MCF 10A (cell line): Measurements from ENCODE around the gene MYCBP. TPM values are rescaled to one million over a fixed set of nuclear protein-coding genes. Genes with fewer than 3 reads are reported as not detected.
"Not testable (repeated sequence)": the region's sequence is repeated elsewhere in the genome, so short reads cannot be mapped to it uniquely, and the experiment has no call there.

Experiments
- BruUV-seq: library from RNA; stranded (reverse); fragments of 400-500 nt; replicated peaks from 2 replicates; lab custom pipeline; 2021; lab: Mats Ljungman, UMichigan
- CTCF ChIA-PET: fragments of 300-600 bp; sonication (Branson Sonifier 250); formaldehyde crosslinking; extraction: SDS; loops from one replicate; lab custom pipeline; 2021; ENCODE audit warnings: antibody characterized with exemption, inconsistent platforms; lab: Yijun Ruan, JAX
- POLR2A ChIA-PET: fragments of 300-600, 350-650 bp; sonication (Branson Sonifier 250); formaldehyde crosslinking; extraction: SDS; loops from one replicate; lab custom pipeline; 2020; ENCODE audit warnings: antibody characterized with exemption, inconsistent platforms; lab: Yijun Ruan, JAX
- DNase-seq: peaks from one replicate; pipeline ENCODE4 v3.0.0-alpha.2; 2018; ENCODE audit not compliant: unreplicated experiment
- H3K27ac Mint-ChIP-seq: one replicate; pipeline ENCODE4 v1.8.0; 2022; ENCODE audit warnings: mild to moderate bottlenecking, low read depth, mixed read lengths; ENCODE audit not compliant: unreplicated experiment
- H3K27me3 Mint-ChIP-seq: one replicate; pipeline ENCODE4 v1.8.0; 2022; ENCODE audit warnings: mixed read lengths; ENCODE audit not compliant: insufficient read depth, unreplicated experiment
- H3K36me3 Mint-ChIP-seq: one replicate; pipeline ENCODE4 v1.8.0; 2022; ENCODE audit warnings: mild to moderate bottlenecking, moderate library complexity, mixed read lengths; ENCODE audit not compliant: insufficient read depth, unreplicated experiment
- H3K4me1 Mint-ChIP-seq: one replicate; pipeline ENCODE4 v1.8.0; 2022; ENCODE audit warnings: mixed read lengths; ENCODE audit not compliant: insufficient read depth, unreplicated experiment
- H3K4me3 Mint-ChIP-seq: one replicate; pipeline ENCODE4 v1.8.0; 2022; ENCODE audit warnings: mild to moderate bottlenecking, moderate library complexity, mixed read lengths; ENCODE audit not compliant: unreplicated experiment
- H3K9me3 Mint-ChIP-seq: one replicate; pipeline ENCODE4 v1.8.0; 2022; ENCODE audit warnings: mixed read lengths; ENCODE audit not compliant: unreplicated experiment
- intact Hi-C: fragments of 100-400 bp; cut with micrococcal nuclease; formaldehyde crosslinking; loops from 2 replicates; pipeline ENCODE4 v1.14.1; 2022
- total RNA-seq: library from RNA; stranded (reverse); gene quantifications from 2 replicates; pipeline ENCODE4 v1.2.3, GENCODE V29; 2022
- TF ChIP-seq, protein P1 (sequence below): fragments of 200-600 bp; IDR thresholded peaks from one replicate; pipeline ENCODE4 v1.8.0; 2022; ENCODE audit warnings: antibody characterized with exemption, mild to moderate bottlenecking; ENCODE audit not compliant: unreplicated experiment

Gene MYCBP
- total RNA-seq, 1 experiment from 2014 or later, result 18.9 TPM

DNA sequence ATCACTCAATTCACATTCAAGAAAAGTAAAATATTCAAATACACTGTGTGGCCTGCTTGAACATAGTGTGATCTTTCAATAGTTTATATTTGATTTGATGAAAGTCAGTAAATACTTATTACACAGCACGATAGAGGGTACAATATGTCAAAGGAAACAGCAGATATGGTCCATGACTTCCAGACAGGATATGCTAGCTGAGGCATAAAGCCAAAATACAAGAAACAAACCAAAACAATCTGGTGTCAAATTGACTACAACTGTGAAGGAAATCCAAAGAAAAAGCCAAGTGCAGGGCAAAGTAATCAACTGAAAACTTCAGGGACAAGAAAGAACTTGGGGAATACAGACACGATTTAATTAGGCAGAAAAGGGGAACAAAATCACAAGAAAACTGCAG lies 32.9 kb downstream of the MYCBP start:
- POLR2A ChIA-PET, result no interaction called here
- CTCF ChIA-PET, result interaction anchor here (0.9 to 1.2 kb wide), 2 partner anchors 9 to 816 kb away, joined by 3 to 4 read pairs; no protein-coding TSS in a partner anchor

DNA sequence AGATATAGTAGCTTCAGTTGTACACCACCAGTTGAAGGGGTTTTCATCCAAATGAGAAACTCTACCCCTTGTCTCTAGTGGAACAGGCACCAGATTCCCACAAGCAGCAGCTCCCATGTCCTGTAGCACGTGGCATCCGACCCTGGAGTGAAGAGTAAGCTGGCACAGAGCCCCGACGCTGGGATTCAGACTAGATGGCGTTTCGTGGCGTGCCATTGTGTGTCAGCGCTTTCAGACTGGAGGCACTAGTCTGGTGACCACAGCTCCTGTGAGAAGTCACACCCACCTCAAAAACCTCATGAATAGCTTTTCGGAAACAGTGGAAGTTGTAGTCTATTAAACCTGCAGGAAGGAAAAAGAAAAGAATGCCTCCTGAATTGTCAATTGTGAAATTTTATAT lies 33.8 kb downstream of the MYCBP start:
- Mint-ChIP-seq H3K27me3 (no peaks in the 10 kb centered on the region), H3K4me1 (peaks cover 12% of the 10 kb centered on the region), H3K9me3 (no peaks in the 10 kb centered on the region), H3K36me3 (peaks cover 62% of the 10 kb centered on the region), H3K27ac (no peak overlapping the region), H3K4me3 (no peak overlapping the region)
- BruUV-seq, result no TSS peak
- CTCF ChIA-PET, result interaction anchor here (0.7 to 1.5 kb wide), 4 partner anchors 10 to 815 kb away, joined by 3 to 6 read pairs (median 4); no protein-coding TSS in a partner anchor
- intact Hi-C loops, result loop anchor here (10.0 kb wide), 3 partner anchors 255 to 945 kb away; no protein-coding TSS in a partner anchor
- TF ChIP-seq, protein P1, sequence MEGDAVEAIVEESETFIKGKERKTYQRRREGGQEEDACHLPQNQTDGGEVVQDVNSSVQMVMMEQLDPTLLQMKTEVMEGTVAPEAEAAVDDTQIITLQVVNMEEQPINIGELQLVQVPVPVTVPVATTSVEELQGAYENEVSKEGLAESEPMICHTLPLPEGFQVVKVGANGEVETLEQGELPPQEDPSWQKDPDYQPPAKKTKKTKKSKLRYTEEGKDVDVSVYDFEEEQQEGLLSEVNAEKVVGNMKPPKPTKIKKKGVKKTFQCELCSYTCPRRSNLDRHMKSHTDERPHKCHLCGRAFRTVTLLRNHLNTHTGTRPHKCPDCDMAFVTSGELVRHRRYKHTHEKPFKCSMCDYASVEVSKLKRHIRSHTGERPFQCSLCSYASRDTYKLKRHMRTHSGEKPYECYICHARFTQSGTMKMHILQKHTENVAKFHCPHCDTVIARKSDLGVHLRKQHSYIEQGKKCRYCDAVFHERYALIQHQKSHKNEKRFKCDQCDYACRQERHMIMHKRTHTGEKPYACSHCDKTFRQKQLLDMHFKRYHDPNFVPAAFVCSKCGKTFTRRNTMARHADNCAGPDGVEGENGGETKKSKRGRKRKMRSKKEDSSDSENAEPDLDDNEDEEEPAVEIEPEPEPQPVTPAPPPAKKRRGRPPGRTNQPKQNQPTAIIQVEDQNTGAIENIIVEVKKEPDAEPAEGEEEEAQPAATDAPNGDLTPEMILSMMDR, result no peak
- POLR2A ChIA-PET, result no interaction called here
- DNase-seq, result no peak

More for the DNA sequence above, 32.9 kb downstream of the MYCBP start:
- BruUV-seq, result no TSS peak
- no peaks in the 10 kb centered on the region for H3K27me3 Mint-ChIP-seq
- no peak overlapping the region for H3K27ac Mint-ChIP-seq
- TF ChIP-seq, protein P1, result no peak
- intact Hi-C loops, result no loop called here
- H3K4me1 Mint-ChIP-seq, result peaks cover 7% of the 10 kb centered on the region
- no peaks in the 10 kb centered on the region for H3K9me3 Mint-ChIP-seq
- H3K4me3 Mint-ChIP-seq, result no peak overlapping the region
- no peak for DNase-seq
- H3K36me3 Mint-ChIP-seq, result peaks cover 72% of the 10 kb centered on the region

DNA sequence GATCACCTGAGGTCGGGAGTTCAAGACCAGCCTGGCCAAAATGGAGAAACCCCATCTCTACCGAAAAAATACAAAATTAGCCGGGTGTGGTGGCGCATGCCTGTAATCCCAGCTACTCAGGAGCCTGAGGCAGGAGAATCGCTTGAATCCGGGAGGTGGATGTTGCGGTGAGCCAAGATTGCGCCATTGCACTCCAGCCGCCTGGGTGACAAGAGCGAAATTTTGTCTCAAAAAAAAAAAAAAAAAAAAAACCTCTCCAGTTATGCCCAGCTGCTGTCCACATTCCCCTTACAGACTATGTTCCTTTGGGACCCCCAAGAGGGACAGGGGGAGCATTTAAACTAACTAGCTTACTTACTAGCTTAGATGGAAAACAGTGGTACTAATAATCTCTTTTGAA lies 36.8 kb downstream of the MYCBP start:
- CTCF ChIA-PET, result interaction anchor here (0.6 to 2.1 kb wide), 4 partner anchors 328 to 824 kb away, joined by 3 to 16 read pairs (median 4); no protein-coding TSS in a partner anchor
- intact Hi-C loops, result loop anchor here (10.0 kb wide), 3 partner anchors 252 to 942 kb away; no protein-coding TSS in a partner anchor
- H3K27me3 Mint-ChIP-seq, BruUV-seq, H3K9me3 Mint-ChIP-seq, H3K4me1 Mint-ChIP-seq, DNase-seq, H3K27ac Mint-ChIP-seq, H3K4me3 Mint-ChIP-seq: not testable (repeated sequence)
- H3K36me3 Mint-ChIP-seq, result peaks cover 35% of the 10 kb centered on the region
- POLR2A ChIA-PET, result interaction anchor here (1.0 to 1.6 kb wide), 2 partner anchors 12 to 809 kb away, joined by 4 to 7 read pairs; no protein-coding TSS in a partner anchor

DNA sequence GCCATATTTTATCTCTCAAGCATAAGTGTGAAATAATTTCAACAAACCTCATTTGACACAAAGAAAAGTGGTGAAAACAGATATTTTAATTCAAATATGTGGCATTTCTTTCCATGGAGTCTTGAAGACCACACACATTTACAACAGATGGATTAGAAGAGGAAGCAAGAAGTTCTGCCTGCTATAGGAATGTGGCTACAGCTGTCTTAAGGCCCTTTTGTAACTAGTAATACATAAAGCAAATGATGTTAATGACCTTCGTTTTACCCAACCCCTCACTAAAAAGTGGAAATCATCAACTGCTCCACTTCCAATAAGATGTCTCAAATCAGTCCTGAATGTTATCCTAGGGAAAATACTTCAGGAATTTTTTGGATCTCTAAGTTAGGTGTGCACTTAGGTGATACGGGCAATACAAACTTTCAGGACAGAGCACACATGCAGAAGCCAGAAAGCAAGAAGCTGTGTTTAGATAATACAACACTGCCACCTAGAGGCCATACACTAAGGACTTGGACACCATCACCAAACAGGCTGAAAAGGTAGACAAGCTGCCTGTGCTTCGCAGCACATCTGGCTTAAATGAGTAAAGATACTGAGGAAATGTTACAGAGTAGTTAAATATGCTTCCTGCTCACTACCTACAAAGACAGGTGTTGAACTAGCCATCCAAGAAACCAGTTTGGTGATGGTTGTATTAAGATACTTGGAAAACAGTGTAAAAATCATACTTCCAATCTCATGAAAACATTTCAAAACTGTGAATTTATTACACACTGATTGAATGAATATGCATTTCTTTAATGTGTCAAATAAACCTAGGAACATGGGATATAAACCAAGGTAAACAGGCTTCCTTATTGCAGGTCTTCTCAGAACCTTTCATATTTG lies 38.0 kb downstream of the MYCBP start:
- POLR2A ChIA-PET, result interaction anchor here (0.6 to 1.9 kb wide), 7 partner anchors 9 to 823 kb away, joined by 3 to 16 read pairs (median 3); partner anchors contain the start of gene UTP11
- Mint-ChIP-seq H3K9me3 (no peaks in the 10 kb centered on the region), H3K27ac (no peak overlapping the region)

More for the DNA sequence above, 38.0 kb downstream of the MYCBP start:
- BruUV-seq, result no TSS peak
- Mint-ChIP-seq H3K4me1 (peaks cover 6% of the 10 kb centered on the region), H3K36me3 (peaks cover 27% of the 10 kb centered on the region), H3K27me3 (peaks cover 12% of the 10 kb centered on the region), H3K4me3 (no peak overlapping the region)
- CTCF ChIA-PET, result interaction anchor here (0.5 to 1.9 kb wide), 22 partner anchors 11 to 1220 kb away, joined by 3 to 26 read pairs (median 4); partner anchors contain the start of gene UTP11
- DNase-seq, result peak; percentile 86
- TF ChIP-seq, protein P1, result peak; percentile 70
- intact Hi-C loops, result loop anchor here (1.0 to 10.0 kb wide), 5 partner anchors 250 to 940 kb away; no protein-coding TSS in a partner anchor
